Stimulated activated CD8-positive, alpha-beta memory T cell treated with anti-CD3 and anti-CD28 coated beads, Interleukin-7, amount 100 ng/mL, for 24 hours (primary cell): ENCODE data around the gene FGF6.
"Not testable (repeated sequence)": the region's sequence is repeated elsewhere in the genome, so short reads cannot be mapped to it uniquely, and the experiment has no call there.

Experiments
- DNase-seq: peaks from one replicate; pipeline ENCODE4 v3.0.0-alpha.2; 2020; ENCODE audit warnings: low read depth

The FGF6 gene, protein sequence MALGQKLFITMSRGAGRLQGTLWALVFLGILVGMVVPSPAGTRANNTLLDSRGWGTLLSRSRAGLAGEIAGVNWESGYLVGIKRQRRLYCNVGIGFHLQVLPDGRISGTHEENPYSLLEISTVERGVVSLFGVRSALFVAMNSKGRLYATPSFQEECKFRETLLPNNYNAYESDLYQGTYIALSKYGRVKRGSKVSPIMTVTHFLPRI

DNA sequence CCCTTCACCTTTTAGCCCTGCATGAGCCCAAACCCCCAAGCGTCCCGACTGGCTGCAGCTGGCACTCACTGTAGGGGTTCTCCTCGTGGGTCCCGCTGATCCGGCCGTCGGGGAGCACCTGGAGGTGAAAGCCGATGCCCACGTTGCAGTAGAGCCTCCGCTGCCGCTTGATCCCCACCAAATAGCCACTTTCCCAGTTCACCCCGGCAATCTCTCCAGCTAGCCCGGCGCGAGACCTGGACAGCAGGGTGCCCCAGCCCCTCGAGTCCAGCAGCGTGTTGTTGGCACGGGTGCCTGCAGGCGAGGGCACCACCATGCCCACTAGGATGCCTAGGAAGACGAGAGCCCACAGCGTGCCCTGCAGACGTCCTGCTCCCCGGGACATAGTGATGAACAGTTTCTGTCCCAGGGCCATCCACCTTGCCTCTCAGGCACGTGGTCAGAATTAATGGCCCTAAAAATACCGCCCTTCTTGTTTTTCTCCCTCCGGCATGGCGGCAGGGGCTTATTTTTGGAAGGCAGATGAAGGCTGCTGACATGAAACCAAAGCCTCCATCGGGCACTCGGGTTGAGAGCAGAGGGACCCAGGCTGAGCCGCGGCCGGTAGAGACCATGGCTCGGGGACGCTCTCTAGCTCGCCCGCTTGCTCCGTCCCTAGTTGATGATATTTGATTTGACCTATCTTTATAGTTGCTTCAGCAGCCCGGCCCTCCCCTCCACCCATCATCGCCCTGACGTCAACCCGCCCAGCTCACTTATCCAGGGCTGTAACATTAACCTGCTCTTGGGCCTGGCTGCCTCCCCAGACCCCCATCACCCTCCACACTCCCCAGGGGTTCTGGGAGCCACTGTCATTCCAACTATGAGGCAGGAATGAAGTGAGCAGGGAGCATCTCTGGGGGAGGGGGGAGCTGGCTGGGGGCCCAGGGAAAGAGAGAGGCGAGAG is at the start of gene FGF6:
Gene FGF6 (minus strand): TSS at position 660 of the 946 bp plus-strand sequence. CDS start 245 bp downstream, at position 415.
- no peak for DNase-seq

DNA sequence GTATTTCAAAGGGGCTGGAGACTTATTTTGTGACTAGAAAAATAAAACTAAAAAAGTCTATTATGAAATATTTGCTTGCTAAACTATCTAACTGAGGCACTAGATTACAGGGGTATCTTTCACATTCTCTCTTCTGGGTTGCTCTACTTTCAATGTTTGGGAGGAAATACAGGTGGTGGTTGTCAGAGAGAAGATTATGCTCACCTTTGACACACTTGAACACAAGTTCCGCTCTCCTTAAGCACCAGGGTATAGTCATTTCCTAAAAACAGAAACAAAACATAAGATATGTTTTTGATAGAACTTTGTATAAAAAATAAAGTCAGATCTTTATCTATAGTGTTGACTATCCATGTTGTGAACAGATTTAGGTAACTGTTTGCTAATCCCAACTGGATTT is 45.4 kb upstream of the FGF6 start:
- no peak for DNase-seq

DNA sequence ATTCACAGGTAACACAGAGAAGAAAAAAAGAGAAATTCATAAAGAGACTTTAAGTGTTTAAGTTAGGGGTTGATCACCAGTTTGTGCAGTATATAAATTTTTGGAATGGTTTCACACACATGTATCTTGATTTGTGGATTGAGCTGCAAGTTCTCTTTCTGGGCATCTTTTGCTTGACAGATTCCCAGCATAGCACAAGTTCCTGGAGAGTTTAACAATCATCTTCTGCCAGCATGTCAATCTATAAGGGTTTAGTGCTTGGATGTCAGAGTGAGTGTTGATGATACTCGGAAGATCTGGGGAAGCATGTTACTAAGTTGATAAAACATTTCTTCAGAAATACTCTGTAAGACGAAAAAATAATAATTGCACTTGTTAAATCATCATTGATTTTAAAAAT is 43.9 kb upstream of the FGF6 start:
- DNase-seq, result no peak

DNA sequence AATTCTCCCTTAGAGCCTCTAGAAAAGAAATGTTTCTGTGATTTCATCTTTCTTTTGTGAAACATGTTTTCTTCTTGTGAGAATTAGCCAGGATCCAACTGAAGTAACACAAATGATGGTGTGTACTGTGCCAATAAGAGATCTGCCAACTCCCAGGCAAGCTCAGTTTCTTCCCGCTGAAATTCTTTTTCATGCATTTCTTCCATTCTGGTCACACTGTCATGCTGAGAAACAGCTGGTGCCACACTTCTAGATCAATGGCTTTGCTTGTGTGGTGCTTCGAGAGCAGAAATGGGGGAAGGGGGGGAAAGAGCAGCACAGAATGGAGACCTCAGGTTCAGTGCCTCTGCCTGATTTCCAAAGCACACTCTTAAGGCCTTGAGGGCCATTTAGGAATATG is 41.4 kb upstream of the FGF6 start:
- DNase-seq, result no peak

DNA sequence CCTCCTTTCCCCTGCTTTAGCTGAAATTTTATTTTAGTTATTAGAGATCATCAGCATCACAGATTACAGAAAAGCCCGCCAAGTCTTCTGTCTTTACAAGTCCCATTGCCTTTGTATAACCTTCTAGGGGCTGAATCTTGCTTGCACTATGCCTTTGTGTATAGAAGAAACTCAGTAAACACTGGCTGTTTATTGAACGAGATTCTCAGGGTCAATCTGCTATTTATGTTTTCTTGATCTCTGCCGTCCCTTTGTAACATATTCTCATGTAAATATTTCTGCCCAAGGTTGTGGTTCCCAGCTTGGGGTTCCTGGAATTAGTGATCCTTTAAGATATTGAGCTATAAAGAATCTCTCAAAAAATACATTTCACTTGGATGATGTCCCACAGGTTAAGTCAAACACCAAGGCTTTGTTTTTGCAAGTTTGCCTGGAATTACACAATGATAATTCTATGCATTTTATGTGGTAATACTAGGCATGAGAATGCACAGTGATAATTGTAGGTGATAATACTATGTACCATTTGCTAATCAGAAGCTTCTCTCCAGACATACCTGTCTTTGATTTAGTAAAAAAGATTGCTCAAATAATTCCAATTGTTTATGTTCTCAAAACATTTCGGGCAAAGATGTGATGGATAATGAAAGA is 40.6 kb upstream of the FGF6 start:
- no peak for DNase-seq

DNA sequence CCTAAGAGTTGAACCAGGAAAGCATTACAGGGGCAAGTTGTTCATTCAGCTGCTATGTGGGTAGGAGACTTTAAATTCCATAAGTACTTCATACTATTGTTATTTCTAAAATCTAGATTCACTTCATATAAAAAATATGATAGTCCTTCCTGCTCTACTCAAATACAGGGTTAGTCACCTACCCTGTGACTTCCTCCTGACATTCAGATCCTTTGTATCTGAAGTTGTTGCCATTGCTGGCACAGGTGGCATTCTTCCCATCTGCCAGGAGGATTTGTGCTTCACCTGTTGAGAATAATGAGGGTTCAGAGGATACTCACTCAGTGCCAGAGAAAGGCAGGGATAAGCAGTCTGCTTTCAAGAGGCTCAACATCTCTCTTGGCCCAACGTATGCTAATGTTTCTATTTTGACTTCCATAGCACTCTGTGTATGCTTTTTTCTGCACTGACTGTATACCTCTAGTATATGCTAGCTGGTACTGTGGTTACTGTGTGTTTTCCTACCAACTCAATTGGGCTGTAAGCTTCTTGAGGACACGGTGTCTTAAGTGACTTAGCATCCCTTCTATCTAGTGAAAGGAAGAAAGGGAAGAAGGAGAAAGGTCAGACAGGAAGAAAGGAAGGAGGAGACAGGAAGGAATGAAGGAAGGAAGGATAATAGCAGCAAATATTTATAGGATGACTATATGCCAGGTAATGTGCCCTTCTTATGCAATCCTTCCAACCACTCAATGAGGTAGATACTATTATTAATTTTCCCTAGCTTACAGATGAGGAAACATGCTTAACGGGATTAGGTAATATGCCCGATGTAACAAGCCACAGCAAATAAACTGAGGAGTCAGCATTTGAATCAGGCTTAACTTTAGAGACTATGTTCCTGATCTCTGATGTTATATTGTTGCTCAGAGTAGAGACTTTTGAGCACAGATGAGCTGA is 38.5 kb upstream of the FGF6 start:
- no peak for DNase-seq

DNA sequence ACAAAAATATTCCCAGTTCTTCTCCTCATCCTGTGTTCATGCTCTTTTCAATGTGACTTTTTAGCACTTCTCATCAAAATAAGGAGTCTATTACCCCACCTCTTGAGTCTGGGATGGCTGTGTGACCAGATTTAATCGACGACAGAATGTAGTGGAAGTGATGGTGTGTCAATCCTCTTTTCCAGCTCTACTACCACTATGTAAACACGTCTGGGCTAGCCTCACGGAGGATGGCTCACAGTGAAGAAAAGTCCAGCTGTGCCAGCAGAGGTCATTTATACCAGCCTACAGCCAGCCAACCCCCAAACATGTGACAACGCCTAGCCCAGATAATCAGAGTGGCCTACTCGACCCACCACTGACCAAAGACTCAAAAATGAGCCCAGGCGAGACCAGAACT is 37.3 kb upstream of the FGF6 start:
- DNase-seq, result no peak

DNA sequence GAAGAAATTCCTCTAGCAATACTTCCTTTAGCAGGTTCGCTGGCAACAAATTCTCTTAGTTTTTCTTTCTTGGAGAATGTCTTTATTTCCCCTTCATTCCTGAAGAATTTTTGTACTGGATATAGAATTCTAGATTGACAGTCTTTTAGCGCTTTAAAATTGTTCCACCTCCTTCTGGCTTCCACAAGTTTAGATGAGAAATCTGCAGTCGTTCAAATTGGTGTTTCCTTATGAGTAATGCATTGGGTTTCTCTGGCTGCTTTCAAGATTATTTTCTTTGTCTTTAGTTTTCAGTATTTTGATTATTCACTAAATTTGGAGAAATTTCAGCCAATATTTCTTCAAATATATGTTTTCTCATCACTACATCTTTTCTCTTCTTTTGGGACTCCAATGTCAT is 33.3 kb upstream of the FGF6 start:
- DNase-seq, result no peak

DNA sequence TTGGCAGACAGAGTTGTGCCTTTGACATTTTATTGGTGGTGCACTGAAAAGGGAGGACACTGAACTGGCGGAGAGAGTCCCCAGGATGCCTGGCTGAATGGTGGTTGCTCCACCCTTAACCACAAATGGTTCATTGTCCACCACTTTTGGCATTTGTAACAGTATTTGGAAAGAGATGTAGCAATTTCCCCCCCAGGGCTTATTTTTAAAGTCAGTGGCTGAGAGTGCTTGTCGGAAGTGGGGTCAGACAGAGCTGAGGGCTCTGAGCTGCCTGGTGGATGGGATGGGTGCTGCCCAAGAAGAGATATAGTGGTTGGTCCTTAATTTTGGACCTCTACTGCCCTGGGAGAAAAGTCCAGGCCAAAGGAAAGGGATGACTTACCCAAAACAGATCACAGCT is 31.5 kb upstream of the FGF6 start:
- no peak for DNase-seq

DNA sequence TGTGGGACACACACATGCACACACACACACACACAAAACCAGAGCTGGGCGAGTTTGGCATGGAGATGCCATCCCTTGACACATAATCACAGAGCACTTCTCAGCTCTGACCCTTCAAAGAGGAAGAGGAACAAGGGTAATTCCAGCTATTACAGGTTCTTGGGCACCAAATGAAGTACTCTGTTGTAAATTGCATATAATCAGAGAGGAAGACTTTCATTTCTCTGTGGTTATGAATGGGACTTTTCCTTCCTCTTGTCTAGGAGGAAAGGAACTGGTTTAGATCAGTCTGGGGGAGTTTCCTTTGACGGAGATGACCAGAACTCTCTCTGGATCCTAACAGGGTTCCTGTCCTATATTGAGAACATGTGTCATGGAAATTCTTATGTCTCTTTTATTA is 26.4 kb upstream of the FGF6 start:
- DNase-seq, result no peak

DNA sequence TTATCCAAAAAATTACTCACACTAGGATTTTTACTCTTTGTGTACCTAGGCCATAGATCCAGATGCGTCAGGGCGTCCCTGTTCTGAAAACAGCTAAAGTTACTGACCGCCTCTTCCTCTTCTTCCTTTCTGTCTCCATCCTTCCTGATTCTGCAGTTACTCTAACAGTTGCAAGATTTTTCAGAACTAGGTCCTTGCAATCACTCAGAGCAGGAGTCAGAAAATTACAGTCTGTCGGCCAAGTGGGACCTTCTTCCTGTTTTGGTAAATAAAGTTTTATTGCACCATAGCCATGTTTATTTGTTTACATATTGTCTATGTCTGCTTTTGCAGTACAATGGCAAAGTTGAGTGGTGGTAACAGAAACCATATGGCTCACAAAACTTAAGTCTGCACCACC is 25.6 kb upstream of the FGF6 start:
- no peak for DNase-seq

DNA sequence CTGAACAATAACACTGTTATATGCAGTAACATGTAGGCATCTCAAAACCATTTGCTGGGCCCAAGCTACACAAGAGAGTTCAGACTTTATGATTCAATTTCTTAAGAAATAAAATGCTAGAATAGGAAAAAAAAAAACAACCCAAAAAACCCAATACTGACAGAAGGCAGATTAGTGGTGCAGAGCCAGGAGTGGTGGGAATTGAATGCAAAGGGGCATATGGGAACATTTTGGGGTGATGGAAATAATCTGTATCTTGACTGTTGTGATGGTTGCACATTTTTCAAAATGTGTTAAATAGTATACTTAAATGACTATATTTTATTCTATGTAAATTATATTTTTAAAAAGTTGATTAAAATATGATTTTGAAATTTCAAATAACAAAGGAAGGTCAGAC is 23.4 kb upstream of the FGF6 start:
- DNase-seq, result no peak

DNA sequence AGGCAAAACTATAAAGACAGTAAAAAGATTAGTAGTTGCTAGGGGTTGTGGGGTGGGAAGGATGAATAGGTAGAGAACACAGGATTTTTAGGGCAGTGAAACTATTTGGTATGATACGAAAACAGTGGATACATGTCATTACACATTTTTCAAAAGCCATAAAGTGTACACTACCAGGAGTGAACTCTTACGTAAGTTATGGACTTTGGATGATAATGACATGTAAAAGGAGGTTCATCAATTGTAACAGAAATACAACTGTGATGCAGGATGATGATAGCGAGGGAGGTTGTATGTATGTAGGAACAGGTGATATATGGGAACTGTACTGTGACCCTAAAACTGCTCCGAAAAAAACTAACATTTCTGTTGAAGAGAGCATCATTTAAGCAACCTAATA is 15.1 kb upstream of the FGF6 start:
- DNase-seq, result no peak

DNA sequence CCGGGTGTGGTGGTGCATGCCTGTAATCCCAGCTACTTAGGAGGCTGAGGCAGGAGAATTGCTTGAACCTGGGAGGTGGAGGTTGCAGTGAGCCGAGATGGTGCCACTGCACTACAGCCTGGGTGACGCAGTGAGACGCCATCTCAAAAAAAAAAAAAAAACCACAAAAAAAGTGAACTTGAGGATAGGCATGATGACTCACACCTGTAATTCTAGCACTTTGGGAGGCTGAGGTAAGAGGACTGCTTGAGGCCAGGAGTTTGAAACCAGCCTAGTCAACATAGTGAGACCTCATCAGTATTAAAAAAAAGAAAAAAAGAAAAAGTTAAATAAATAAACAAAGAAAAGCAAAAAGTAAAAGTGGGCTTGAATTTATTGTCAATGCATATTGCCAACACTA is 10.2 kb upstream of the FGF6 start:
- not testable (repeated sequence) for DNase-seq

DNA sequence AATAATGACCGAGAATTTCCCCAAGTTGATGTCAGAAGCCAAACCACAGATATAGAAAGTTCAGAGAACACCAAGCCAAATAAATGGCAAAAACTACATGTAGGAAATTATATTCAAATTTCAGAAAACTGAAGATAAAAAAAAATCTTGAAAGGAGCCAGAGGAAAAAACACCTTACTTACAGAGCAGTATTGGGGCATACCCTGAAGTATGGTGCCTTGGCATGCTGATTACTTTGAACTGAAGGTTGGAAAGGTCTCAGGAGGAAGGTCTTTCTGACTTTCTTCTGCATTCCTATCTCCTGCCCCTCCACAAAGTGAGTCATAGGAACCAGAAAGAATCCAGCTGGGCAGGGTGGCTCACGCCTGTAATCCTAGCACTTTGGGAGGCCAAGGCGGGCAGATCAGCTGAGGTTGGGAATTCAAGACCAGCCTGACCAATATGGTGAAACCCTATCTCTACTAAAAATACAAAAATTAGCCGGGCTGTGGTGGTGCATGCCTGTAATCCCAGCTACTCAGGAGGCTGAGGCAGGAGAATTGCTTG is 8.8 kb upstream of the FGF6 start:
- no peak for DNase-seq

DNA sequence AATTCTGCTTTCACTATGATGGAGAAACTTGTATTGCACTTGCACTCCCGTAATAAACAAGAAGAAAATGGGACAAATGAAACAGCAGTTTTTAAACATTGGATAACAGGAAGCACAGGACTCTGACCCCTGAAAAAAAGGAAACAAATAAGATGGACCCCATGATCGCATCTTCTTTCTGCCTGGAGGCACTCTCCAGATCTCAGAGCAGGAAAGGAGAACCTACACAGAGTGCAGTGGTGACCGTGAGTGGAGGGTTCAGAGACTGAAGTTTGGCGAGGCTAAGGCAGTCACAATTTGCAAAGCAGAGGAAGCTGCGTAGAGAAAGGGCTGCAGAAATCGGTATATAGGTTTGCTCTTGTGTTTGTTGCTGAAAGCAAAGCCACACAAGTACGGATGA is 6.1 kb upstream of the FGF6 start:
- no peak for DNase-seq

DNA sequence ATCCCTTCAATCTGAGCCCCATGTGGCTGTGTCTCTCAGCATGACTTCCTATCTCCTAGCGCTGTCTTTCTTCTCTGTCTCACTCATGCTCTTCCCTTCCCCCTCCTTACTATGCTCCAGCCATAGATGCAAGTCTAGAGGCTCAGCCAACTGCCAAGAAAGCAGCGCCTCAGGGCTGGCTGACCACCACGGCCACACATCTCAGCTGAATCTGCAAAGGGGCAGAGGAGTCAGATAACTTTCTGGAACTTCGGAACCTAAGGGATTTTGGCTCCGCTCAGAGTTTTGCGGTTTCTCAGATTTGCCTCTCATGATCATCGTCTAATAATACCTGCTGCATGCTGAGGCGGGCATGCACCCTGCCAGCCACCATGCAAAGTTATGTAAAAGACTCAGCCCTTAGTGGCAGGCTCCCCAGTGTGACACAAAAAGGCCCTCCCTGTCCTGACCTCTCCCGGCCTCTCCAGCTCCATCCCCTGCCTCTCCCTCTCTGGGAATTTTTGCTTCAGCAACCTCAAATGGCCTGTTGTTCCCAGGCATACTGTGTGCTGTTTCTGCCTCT is 5.0 kb upstream of the FGF6 start:
- DNase-seq, result no peak

DNA sequence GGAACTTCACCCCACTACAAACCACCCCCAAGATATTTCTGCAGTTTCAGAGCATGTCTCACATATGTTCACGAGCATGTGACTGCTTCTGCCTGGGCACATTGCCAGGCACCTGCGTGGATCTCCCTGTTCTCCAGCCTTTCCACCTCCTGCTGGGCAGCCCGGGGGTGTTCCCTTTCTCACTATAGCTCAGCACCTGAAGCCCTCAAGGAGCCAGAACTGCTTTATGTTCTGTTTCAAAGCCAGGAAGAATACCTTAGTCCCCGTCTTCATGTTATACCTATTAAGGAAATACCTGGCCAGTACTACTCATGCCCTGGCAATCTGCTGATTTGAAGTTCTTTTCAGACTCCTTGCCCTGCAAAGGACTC is 4.2 kb upstream of the FGF6 start:
- DNase-seq, result no peak

DNA sequence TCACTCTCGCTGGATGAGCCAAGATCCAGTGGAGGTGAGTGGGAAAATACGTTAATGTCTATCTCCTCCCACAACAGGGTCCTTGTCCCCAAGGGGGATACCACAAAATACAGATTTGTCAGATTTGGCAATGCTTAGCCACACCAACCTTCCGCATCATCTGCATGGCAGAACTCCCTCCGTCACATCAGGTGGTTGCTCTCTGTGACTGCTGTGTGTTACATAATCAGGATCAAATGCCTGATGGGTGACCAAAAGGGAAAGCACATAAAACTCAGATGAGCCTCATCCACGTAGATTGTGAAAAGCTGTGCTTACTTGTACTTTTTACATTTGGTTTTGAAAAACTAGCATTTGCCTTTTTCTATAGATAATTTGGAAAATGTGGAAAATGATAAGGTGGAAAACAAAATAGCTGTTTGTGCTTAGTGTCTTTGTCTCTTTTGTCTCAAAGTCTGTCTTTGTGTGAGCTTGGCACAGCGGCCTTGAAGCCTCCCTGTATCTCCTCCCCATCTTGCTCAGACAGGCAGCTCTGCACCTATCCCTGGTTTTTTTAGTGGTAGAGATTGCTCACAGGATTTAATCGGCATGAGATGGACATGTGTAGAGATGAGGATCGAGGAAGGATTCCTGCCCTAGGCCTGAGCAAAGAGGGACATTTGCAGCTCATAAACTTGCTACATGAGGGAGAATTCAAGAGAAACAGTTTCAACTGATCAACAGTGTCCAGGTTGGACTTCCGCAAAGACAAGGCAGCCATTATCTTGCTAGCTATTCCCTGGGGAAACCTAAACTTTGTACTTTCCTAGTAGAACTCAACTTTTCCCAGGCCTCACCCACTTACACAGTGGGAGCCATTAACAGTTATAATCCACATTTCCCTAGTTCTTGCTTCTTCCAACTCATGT is 3.6 kb upstream of the FGF6 start:
- no peak for DNase-seq

DNA sequence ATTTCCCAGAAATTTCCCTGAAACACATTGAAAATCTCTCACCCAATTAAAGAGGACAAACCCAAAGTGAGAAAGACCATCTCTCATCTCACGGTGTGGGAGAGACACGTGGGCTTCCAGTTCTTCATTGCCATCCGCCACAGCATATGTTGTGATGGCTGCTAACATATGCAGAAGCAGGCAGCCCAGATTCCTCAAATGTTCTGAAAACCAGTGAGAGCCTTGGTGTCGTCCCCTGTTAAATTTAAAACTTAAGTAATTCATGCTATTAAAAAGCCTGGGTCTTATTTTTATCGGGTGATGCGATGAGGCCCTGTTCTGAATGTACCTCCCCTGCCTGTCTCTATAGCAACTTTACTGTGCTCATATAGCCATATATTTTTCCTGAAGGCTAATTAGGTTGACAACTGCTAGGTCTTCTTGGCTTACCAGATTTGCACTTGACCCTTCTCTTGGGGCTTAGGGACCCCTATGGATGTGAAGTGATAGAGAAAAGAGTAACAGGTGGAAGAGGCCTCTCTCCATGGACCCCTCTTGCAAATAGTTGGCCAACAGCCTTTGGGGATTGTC is 2.8 kb upstream of the FGF6 start:
- DNase-seq, result no peak
